Keratinocyte (primary cell): ENCODE results near the gene RFC5. TPM values are rescaled to one million over a fixed set of nuclear protein-coding genes. Genes with fewer than 3 reads are reported as not detected.

Experiments used
- DNase-seq: peaks from one replicate; pipeline ENCODE4 v3.0.0-alpha.2; 2011; ENCODE audit warnings: low read depth, missing footprints, low spot score
- FAIRE-seq: peaks from 2 replicates; lab custom pipeline; 2011; peaks lifted over from hg19 to GRCh38; lab: Jason Lieb, UNC
- H2AFZ ChIP-seq: 2 replicates; pipeline ENCODE4 v1.6.0; 2012; ENCODE audit warnings: low read length, control low read depth, inconsistent platforms; ENCODE audit not compliant: control insufficient read depth
- H3K27ac ChIP-seq: 2 replicates; pipeline ENCODE4 v1.5.1; 2011; ENCODE audit warnings: low read length; ENCODE audit not compliant: control insufficient read depth, insufficient read depth
- H3K27me3 ChIP-seq: 3 replicates; pipeline ENCODE4 v1.6.0; 2011; ENCODE audit warnings: low read length; ENCODE audit not compliant: control insufficient read depth, insufficient read depth; ENCODE audit errors: extremely low read depth
- H3K36me3 ChIP-seq, 2 experiments: 2 replicates in 1 of 2; 3 replicates in 1 of 2; pipeline ENCODE4 v1.5.1; 2011; ENCODE audit warnings: low read length in 2 of 2, mild to moderate bottlenecking in 1 of 2; ENCODE audit not compliant: control insufficient read depth in 2 of 2, insufficient read depth in 2 of 2; ENCODE audit errors: extremely low read depth in 1 of 2
- H3K4me1 ChIP-seq: 3 replicates; pipeline ENCODE4 v1.5.1; 2011; ENCODE audit warnings: low read length; ENCODE audit not compliant: control insufficient read depth, insufficient read depth; ENCODE audit errors: extremely low read depth
- H3K4me2 ChIP-seq: 3 replicates; pipeline ENCODE4 v1.6.0; 2011; ENCODE audit warnings: low read depth, low read length; ENCODE audit not compliant: control insufficient read depth, insufficient read depth; ENCODE audit errors: extremely low read depth
- H3K4me3 ChIP-seq, 3 experiments: fragments of 200-600 bp in 1 of 3; sonication (generic) in 1 of 3; 2 replicates in 2 of 3; 3 replicates in 1 of 3; pipeline ENCODE4 v1.5.1; 2011 to 2016; ENCODE audit warnings: low read length in 3 of 3, mild to moderate bottlenecking in 3 of 3, control low read depth in 2 of 3, inconsistent platforms in 1 of 3, low read depth in 1 of 3, mixed read lengths in 1 of 3, mixed run types in 1 of 3, moderate library complexity in 1 of 3; ENCODE audit not compliant: control insufficient read depth in 2 of 3, insufficient read depth in 2 of 3; ENCODE audit errors: extremely low read depth in 1 of 3
- H3K79me2 ChIP-seq: 2 replicates; pipeline ENCODE4 v1.6.0; 2012; ENCODE audit warnings: low read length; ENCODE audit not compliant: control insufficient read depth, insufficient read depth
- H3K9ac ChIP-seq: 3 replicates; pipeline ENCODE4 v1.6.0; 2011; ENCODE audit warnings: low read length; ENCODE audit not compliant: control insufficient read depth, insufficient read depth; ENCODE audit errors: extremely low read depth
- H3K9me1 ChIP-seq: 3 replicates; pipeline ENCODE4 v1.6.0; 2011; ENCODE audit warnings: low read length; ENCODE audit not compliant: control insufficient read depth, insufficient read depth; ENCODE audit errors: extremely low read depth
- H3K9me3 ChIP-seq: 2 replicates; pipeline ENCODE4 v1.5.1; 2012; ENCODE audit warnings: low read depth, low read length; ENCODE audit not compliant: control insufficient read depth
- H4K20me1 ChIP-seq: 3 replicates; pipeline ENCODE4 v1.6.0; 2011; ENCODE audit warnings: low read length; ENCODE audit not compliant: control insufficient read depth, insufficient read depth; ENCODE audit errors: extremely low read depth
- EZH2 ChIP-seq: IDR thresholded peaks from one replicate; pipeline ENCODE4 v1.6.1; 2012; ENCODE audit warnings: inconsistent platforms, mild to moderate bottlenecking, low read length, moderate library complexity
- dilution Hi-C: fragments of 300-500 bp; cut with MboI; formaldehyde crosslinking; loops from one replicate; pipeline ENCODE4 v1.7.0; 2020; ENCODE audit warnings: low sequenced_read_pairs; ENCODE audit not compliant: extremely low pct_ligation_motif_present
- polyA minus RNA-seq, 3 experiments: library from RNA; depleted of rRNA, polyadenylated mRNA; stranded (reverse); fragments of >200 nt; gene quantifications; 1 replicate in 1 of 3; 2 replicates in 1 of 3; 3 replicates in 1 of 3; pipeline ENCODE4 v1.2.3, GENCODE V29; 2011
- polyA plus RNA-seq, 5 experiments: library from polyadenylated mRNA; depleted of rRNA in 3 of 5; stranded (reverse) in 3 of 5; stranded (forward) in 1 of 5; unstranded in 1 of 5; fragments of >200 nt; gene quantifications; 1 replicate in 1 of 5; 2 replicates in 3 of 5; 3 replicates in 1 of 5; pipeline versions ENCODE4 v1.2.1 to v1.2.3, GENCODE V29; 2011 to 2012; ENCODE audit warnings: missing spikeins in 2 of 5, low read depth in 1 of 5, low replicate concordance in 1 of 5
- TF ChIP-seq, protein P1 (sequence below), 3 experiments: IDR thresholded peaks in 1 of 3; conservative IDR thresholded peaks in 1 of 3; optimal IDR thresholded peaks in 1 of 3; 2 replicates in 2 of 3; 3 replicates in 1 of 3; pipeline versions ENCODE3 to v1.5.1; 2011; ENCODE audit warnings: low read length in 3 of 3, mild to moderate bottlenecking in 3 of 3, moderate library complexity in 2 of 3, control low read depth in 1 of 3, inconsistent platforms in 1 of 3; ENCODE audit not compliant: insufficient read depth in 2 of 3; ENCODE audit errors: extremely low read depth in 1 of 3

Gene RFC5, protein sequence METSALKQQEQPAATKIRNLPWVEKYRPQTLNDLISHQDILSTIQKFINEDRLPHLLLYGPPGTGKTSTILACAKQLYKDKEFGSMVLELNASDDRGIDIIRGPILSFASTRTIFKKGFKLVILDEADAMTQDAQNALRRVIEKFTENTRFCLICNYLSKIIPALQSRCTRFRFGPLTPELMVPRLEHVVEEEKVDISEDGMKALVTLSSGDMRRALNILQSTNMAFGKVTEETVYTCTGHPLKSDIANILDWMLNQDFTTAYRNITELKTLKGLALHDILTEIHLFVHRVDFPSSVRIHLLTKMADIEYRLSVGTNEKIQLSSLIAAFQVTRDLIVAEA
- 9.2 to 24.0 TPM (median 21.2 TPM) in 3 replicates for polyA plus RNA-seq
- polyA plus RNA-seq (2011; ENCODE audit: low read depth), result 1.9 TPM
- 8.9 and 9.3 TPM in 2 replicates for polyA plus RNA-seq (2011; cell fraction: cytosol; rRNA removed)
- polyA plus RNA-seq (2011; cell fraction: nucleus; rRNA removed), result 8.8 and 11.9 TPM in 2 replicates
- polyA plus RNA-seq (2012; ENCODE audit: low replicate concordance), result 3.6 and 14.2 TPM in 2 replicates
- polyA minus RNA-seq, result 7.0 to 21.4 TPM (median 8.8 TPM) in 3 replicates
- polyA minus RNA-seq (2011; cell fraction: cytosol; rRNA and poly(A)+ RNA removed), result 8.8 TPM
- 4.2 and 6.3 TPM in 2 replicates for polyA minus RNA-seq (2011; cell fraction: nucleus; rRNA and poly(A)+ RNA removed)

DNA sequence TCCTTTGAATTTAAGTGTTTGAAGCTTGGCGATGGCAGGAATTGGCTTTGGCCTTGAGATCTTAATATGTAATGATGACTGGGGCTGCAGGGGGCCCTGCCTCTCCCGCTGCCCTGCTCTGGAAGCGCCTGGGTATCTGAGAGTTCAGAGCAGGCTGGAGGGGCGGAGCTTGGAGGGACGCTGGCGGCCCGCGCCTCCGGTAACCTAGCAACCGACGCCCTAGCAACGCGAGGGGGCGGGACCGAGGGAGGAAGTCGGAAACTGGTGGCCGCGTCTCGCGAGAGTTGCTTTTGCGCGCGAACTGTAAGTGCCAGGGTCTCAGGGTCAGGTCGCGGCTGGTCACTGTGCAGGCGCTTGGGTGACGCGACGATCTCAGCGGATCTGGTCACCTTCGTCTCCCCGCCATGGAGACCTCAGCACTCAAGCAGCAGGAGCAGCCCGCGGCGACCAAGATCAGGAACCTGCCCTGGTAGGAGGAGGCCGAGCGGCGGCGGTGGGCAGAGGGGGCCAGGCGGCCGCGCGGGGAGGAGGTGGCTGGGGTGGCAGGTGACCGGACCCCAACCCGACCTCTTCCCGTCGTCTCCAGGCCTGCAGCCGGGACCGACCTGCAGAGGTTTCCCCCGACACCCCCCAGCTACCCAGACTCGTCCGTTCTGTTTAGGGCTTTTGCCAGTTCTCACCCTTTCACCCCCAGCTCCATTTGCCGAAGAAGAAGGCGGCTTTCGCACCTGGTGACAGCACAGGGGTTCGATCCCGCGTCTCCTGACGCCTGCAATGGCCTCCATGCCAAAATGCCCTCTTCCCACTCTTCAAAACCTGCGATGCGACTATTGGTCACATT, at the start of gene RFC5:
Gene RFC5, plus strand, starts transcription at position 280 of the 841 bp plus-strand sequence. Its CDS starts 125 bp downstream, at position 405.
- dilution Hi-C loops, result no loop called here
- peaks cover 15% of the 10 kb centered on the region for H3K4me1 ChIP-seq
- H2AFZ ChIP-seq, result peak within 1 kb of the TSS; percentile 98
- H3K4me3 ChIP-seq, result peak within 1 kb of the TSS; percentile 87 to 91 (median 90)
- TF ChIP-seq EZH2, result no peak
- TF ChIP-seq, protein P1, sequence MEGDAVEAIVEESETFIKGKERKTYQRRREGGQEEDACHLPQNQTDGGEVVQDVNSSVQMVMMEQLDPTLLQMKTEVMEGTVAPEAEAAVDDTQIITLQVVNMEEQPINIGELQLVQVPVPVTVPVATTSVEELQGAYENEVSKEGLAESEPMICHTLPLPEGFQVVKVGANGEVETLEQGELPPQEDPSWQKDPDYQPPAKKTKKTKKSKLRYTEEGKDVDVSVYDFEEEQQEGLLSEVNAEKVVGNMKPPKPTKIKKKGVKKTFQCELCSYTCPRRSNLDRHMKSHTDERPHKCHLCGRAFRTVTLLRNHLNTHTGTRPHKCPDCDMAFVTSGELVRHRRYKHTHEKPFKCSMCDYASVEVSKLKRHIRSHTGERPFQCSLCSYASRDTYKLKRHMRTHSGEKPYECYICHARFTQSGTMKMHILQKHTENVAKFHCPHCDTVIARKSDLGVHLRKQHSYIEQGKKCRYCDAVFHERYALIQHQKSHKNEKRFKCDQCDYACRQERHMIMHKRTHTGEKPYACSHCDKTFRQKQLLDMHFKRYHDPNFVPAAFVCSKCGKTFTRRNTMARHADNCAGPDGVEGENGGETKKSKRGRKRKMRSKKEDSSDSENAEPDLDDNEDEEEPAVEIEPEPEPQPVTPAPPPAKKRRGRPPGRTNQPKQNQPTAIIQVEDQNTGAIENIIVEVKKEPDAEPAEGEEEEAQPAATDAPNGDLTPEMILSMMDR (optimal IDR thresholded peaks at IDR 0.05 in 1 of 3, IDR thresholded peaks at IDR 0.05 in 1 of 3, conservative IDR thresholded peaks at IDR 0.05 in 1 of 3; ENCODE audit: extremely low read depth in 1 of 3, insufficient read depth in 2 of 3, low read length in 3 of 3), result no peak
- no peaks in the 10 kb centered on the region for H4K20me1 ChIP-seq
- no peak for FAIRE-seq
- peak within 1 kb of the TSS; percentile 93 for H3K4me2 ChIP-seq
- no peaks in the 10 kb centered on the region for H3K9me3 ChIP-seq
- H3K27ac ChIP-seq, result peak within 1 kb of the TSS; percentile 79
- peaks cover 3 to 5% of the 10 kb centered on the region in 2 experiments for H3K36me3 ChIP-seq
- DNase-seq, result peak; percentile 79
- no peaks in the 10 kb centered on the region for H3K27me3 ChIP-seq
- no peaks in the 10 kb centered on the region for H3K9me1 ChIP-seq
- peaks cover 18% of the 10 kb centered on the region for H3K79me2 ChIP-seq
- peak within 1 kb of the TSS; percentile 89 for H3K9ac ChIP-seq

DNA sequence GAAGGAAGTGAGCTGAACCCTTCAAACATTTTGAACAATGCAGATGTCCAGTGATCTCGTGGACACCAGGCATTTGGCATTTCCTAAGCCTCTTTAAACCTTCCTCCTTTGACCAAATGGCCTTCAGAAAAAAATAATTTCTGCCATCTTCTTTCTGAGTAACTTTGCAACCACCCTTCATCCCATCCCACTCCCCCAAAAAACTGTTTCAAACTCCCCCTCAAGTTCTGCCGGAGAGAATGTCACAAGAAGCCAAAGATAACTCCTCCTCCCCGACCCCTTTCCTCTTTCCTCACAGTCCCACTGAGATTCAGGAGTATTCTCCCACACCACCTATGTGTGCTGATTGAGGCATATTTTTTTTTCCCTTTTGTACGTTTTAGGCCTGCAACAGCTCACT, 49.5 kb upstream of the RFC5 start:
- Histone ChIP-seq H3K9ac (no peak overlapping the region), H3K27me3 (peaks cover 36% of the 10 kb centered on the region), H4K20me1 (no peaks in the 10 kb centered on the region), H3K4me1 (peaks cover 4% of the 10 kb centered on the region), H3K36me3 (no peaks in the 10 kb centered on the region), H3K4me3 (no peak overlapping the region), H3K27ac (no peak overlapping the region), H3K9me3 (no peaks in the 10 kb centered on the region), H2AFZ (no peak overlapping the region), H3K4me2 (no peak overlapping the region), H3K9me1 (no peaks in the 10 kb centered on the region), H3K79me2 (no peaks in the 10 kb centered on the region)
- TF ChIP-seq, protein P1 (optimal IDR thresholded peaks at IDR 0.05 in 1 of 3, IDR thresholded peaks at IDR 0.05 in 1 of 3, conservative IDR thresholded peaks at IDR 0.05 in 1 of 3; ENCODE audit: extremely low read depth in 1 of 3, insufficient read depth in 2 of 3, low read length in 3 of 3), result no peak
- TF ChIP-seq EZH2, result no peak
- DNase-seq (no peak), FAIRE-seq (no peak)
- dilution Hi-C loops, result no loop called here
